GM19035 (cell line): ENCODE data around the gene GALNT6.
"Not testable (repeated sequence)": the region's sequence is repeated elsewhere in the genome, so short reads cannot be mapped to it uniquely, and the experiment has no call there.

Experiments used
- ATAC-seq: cut with Tn5 transposase; IDR thresholded peaks from one replicate; pipeline ENCODE4 v1.9.1; 2021; ENCODE audit not compliant: unreplicated experiment

GALNT6 gene

DNA sequence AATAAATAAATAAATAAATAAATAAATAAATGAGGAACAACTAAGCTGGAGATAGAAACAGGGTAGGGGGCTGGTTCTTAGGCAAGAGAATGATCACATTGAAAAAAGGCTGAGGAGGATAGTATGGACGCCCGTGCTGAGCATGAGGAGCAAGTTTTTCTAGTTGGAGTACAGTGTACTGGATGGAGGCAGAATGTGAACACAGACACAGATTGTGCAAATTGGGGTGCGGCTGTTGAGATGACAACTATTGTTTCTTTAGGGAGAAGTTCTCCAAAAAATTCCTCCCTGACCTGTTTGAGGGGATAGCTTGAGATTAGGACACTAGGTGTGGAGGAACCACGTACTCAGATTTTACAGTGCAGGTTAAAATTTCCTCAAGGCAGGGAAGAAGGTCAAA is 66.3 kb downstream of the GALNT6 start:
- no peak for ATAC-seq

DNA sequence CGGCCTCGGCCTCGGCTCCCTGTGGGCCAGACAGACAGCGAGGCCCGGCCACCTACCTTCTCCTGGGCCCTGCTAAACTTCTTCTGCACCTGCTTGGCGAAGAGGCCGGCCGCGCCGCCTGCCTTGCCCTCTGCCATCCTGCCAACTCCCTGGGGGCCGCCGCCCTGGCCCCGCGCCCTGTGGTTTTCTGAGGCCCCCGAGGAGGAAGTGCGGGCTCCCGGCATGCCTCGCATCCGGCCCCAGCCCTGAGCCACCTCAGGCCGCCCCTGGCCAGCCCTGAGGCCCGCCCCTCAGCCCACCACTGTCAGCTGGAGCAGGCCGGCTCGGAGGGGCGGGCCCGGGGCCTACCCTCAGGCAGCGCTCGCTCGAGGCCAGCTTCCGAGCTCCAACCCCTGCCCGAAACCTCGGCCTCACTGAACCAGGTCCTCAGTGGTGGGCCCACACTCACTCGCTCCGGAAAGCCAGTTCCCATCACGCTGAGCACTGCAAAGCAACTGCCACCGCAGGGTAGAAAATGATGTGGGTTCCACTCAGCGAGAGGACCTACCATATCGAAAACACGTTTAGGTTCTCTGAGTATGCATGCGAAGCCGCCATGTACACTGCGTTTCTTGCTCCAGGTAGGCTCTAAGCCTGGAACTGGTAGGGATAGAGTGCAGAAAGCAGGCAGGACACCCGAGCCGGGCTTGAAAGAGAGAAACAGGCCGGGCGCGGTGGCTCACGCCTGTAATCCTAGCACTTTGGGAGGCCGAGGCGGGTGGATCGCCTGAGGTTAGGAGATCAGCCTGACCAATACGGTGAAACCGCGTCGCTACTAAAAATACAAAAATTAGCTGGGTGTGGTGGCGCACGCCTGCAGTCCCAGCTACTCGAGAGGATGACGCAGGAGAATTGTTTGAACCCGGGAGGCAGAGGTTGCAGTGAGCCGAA is 67.0 kb downstream of the GALNT6 start, which contains the start of gene BIN2:
BIN2 (minus strand) TSS at position 209 of the 930 bp plus-strand sequence; CDS start at position 137, 72 bp downstream.
- peak; percentile 77 for ATAC-seq

DNA sequence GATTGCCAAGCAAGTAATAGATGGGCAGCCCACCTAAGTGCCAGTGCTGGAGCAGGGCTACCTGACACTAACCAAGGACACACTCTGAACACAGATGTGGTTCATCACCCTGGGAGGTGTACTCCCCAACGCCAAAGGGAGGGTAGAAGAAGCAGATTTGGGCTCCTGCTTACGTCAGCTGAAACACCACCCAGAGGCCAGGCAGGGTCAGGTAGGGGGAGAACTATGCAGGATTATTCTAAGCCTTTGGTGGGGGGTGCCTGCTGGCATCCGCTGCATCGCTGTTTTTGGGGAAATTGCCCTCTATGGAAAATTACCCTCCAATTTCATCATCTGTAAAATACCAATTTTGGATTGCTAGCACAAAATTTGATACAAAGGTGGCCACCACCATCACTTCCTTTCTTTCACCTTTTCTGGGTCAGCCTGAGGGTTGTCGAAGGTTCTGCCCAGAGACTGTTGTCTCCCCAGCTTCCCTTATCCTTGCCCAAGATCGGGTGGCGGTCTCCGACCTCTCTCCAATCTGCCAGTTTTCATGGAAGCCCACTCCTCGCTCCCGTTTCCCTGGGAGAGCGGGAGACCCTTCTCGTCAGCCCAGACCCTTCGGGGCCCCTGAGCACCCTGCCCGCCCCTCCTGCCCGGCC is 67.8 kb downstream of the GALNT6 start:
- ATAC-seq: peak; percentile 34

DNA sequence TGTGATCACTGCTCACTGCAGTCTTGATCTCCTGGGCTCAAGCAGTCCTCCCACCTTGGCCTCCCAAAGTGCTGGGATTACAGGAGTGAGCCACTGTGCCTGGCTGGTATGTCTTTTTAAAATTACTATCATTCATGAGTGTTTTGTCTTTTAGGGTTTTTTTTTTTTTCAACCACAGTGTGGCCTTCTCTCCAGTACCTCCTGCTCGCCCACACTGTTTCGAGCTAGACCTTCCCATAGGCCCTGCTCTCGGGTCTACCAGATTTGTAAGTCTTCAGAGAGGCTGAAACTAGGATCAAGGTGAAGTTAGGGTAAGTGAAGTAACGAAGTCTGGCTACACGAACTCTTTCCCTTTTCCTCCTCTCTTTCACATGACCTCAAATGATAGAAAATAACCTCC is 68.8 kb downstream of the GALNT6 start:
- no peak for ATAC-seq

DNA sequence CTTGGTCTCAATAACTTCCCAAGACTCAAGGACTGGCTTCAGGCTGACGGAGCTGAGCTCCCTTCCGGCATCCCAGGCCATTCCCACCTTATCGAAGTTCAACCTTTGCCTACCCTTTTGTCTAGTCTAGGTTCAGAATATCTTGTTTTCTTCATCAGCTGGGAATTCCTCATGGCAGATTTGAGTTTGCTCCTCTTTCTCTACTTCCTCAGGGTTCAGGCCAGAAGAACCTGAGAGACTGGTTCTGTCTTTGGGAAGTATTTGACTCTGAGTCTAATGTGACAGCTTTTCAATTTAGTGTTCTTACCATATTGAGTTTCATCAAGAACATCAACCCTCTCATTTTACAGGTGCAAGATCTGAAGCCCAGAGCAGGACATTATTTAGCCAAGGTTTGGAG is 69.3 kb downstream of the GALNT6 start:
- ATAC-seq: no peak

DNA sequence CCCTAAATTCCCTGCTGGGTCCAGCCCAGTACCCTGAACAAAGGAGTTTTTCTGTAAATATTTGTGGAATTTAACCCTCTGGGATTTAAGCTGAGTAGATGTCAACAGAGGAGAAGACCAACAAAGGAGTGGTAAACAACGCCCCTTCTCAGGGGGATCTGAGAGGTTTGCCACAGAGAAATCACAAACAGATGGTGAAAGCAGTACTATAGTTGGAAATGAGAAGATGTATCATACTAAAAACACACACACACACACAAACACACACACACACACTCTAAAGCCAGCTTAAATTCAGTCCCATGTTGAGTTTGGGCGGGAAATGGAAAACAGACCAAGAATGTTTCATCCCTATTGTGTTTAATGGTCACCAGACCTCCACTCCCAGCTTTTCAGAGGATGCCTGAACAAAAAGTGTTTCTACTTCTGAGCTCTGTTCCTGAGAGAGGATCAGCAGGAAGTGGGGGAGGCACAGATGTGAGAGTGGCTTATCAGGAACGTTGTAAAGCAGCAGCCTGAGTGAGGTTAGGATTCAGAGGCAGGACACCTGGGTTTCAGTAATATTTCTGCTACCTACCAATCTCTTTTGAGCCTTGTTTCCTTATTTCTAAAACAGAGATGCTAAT is 70.4 kb downstream of the GALNT6 start:
- ATAC-seq: no peak

DNA sequence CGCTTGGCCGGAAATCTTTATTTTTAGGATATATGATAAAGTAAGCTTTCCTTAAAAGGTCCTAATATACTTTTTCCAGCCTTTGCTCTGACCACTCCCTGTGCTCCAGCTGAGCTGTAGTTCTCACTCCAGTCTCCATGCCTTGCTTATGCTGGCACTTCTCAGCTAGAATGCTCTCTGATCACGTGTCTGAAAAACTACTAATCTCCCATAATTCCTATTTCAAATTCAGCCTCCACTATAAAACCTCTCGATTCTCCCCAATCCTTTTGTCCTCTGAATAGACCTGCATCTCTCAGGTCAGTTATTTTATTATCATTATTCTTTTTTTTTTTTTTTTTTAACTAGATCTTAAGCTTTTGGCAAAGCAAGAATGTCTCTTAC is 70.9 kb downstream of the GALNT6 start:
- no peak for ATAC-seq

DNA sequence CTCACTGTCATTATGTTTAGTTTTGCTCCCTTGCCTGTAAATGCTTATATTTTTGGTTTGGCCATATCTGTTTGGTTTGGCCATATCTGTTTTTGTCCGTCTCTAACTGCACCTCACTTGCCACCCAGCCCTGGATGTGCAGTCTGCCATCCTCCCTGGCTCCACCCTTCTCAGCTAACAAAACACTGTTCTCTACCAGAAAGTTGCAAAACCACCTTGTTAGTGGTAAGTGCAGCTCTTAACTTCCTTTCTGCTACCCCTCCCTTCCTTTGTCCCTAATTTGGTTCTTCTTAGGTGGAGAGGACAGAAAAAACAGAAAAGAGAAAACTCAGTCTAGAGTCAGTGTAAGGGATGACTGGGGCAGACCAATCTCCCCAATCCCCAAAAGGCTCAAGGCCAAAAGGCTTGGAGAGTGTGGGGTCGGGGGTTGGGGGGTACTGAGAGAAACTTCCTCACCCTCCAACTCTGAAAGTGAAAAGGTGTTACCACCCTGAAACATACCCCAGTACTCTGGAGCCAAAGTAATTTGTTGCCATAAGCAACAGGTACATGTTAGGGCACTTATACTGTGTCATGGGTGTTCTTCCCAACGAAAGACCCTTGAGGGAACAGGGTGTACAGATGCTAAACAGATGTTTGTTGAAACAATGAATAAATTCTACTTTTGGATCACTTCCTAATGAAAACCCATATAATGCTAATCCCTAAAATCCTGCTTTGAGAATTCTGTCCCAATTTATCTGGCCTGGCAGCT is 72.2 kb downstream of the GALNT6 start:
- ATAC-seq: no peak

DNA sequence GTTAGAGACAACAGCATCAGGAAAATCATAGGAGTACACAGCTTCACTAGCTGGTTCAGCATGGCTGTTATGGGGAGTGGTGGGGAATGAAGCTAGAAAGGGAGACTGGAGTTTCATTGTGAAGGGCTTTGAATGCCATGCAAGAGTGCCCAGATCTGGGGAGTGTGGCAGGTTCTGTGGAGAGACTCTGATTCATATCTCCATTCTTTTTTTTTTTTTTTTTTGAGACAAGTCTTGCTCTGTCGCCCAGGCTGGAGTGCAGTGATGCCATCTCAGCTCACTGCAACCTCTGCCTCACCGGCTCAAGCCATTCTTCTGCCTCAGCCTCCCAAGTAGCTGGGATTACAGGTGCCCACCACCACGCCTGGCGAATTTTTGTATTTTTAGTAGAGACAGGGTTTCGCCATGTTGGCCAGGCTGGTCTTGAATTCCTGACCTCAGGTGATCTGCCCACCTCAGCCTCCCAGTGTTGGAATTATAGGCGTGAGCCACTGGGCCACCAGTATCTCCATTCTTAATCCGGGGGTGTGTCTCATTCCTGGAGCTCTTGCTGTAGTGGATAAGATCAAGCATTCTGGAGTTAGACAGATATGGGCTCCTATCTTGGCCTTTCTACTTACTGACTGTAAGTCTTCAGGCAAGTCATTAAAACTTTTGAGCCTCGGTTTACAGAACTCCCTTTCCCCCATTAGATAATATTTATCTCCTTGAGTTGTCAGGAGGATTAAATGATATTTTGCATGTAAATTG is 73.0 kb downstream of the GALNT6 start:
- ATAC-seq: not testable (repeated sequence)

DNA sequence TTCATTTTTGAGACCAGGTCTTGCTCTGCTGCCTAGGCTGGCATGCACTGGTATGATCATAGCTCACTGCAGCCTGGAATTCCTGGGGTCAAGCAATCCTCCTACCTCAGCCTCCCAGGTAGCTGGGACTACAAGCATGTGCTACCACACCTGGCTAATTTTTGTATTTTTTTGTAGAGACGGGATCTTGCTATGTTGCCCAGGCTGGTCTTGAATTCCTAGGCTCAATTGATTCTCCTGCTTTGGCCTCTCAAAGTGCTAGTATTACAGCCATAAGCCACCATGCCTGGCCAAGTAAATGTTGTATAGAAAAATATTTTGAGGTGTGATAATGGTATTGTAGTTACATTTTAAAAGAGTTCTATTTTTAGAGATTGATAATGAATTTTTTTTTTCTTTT is 79.8 kb downstream of the GALNT6 start:
- ATAC-seq: no peak

DNA sequence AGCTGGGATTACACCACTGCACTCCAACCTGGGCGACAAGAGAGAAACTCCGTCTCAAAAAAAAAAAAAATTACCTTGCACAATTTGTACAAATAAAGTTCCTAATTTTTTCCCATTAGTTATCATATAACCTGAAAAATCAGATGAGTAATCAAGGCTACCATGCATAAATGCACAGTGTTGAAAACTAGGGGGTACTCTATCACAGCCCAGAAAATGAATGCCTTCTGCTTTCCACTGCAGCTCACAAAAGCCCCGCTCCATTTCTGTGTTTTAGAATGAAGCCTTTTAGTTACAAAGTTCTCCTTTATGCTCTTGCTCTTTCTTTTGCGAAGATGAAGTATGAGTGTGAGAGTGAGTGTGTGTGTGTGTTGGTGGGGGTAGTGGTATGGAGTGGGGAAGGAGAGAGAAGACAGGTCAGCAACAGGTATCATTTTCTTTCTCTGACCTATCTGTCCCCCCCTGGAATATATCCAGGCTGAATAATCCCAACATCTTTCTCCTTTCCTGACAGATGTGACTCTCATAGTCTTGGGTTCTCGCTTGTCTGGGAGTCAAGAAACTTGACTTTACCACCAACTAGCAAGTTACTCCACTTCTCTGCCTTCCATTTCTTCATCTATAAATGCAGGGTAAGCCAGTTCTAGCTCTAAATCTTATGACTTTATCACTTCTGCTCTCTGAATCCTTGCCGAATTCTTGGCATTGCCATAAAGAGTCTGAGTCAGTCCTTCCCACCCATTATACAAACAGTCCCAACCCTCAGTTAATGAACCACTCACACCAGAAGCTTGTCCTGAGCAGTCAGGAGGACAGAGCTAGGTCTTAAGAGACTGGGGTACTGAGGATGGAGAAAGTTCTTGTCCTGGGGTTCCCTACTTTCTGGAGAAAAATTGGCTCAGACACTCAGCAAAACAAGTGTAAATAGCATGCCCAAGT is 83.3 kb downstream of the GALNT6 start:
- ATAC-seq: no peak

DNA sequence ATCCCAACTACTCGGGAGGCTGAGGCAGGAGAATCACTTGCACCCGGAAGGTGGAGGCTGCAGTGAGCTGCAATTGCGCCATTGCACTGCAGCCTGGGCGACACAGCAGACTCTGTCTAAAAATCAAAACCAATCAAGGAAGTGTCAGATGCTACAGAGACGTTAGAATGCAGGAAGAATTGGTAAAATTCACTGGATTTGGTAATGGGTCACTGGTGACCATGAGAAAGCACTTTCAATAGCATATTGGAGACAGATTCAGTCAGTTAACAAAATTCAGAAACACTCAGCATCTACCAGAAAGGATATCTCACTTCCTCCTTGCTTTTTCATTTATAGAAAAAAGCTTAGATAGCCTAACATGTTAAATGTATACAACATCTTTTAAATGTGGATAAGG is 84.7 kb downstream of the GALNT6 start:
- ATAC-seq: no peak
